HepG2 (cell line): ENCODE measurements around the gene PLK2. TPM values are rescaled to one million over a fixed set of nuclear protein-coding genes. Genes with fewer than 3 reads are reported as not detected.

Source experiments
- ATAC-seq: fragments of 200-7000 bp; cut with Tn5 transposase; 3 replicates; pipeline ENCODE4 v1.9.1; 2020; ENCODE audit warnings: mild to moderate bottlenecking, moderate library complexity
- BruUV-seq: library from RNA; stranded (reverse); fragments of 400-500 nt; replicated peaks from 2 replicates; lab custom pipeline; 2021; lab: Mats Ljungman, UMichigan
- CTCF ChIA-PET: fragments of 300-600 bp; formaldehyde crosslinking; extraction: SDS; loops from one replicate; lab custom pipeline; 2021; ENCODE audit warnings: low total read pairs, inconsistent platforms, low intra/inter-chr PET ratio; lab: Yijun Ruan, JAX
- POLR2A ChIA-PET: fragments of 350-600 bp; sonication (Branson Sonifier 250); formaldehyde crosslinking; loops from one replicate; lab custom pipeline; 2020; ENCODE audit warnings: antibody characterized with exemption, inconsistent platforms; lab: Yijun Ruan, JAX
- DNase-seq: peaks from one replicate; pipeline ENCODE4 v3.0.0-alpha.2; 2015; ENCODE audit warnings: low spot score
- FAIRE-seq: peaks from 3 replicates; lab custom pipeline; 2011; peaks lifted over from hg19 to GRCh38; lab: Jason Lieb, UNC
- H2AFZ ChIP-seq: one replicate; pipeline ENCODE4 v1.6.1; 2011; ENCODE audit warnings: low read length, inconsistent platforms
- H3K27ac ChIP-seq: fragments of 300-600 bp; 3 replicates; pipeline ENCODE4 v1.8.0; 2011; ENCODE audit warnings: mixed run types, mild to moderate bottlenecking, mixed read lengths, low read length, inconsistent platforms; ENCODE audit not compliant: insufficient read depth; ENCODE audit errors: extremely low read length
- H3K27me3 ChIP-seq, 2 experiments: fragments of 200-600 bp in 1 of 2; 2 replicates in 1 of 2; 3 replicates in 1 of 2; pipeline versions ENCODE4 v1.6.0 to v1.8.0; 2011; ENCODE audit warnings: low read length in 2 of 2, mild to moderate bottlenecking in 2 of 2, moderate library complexity in 2 of 2, inconsistent platforms in 1 of 2; ENCODE audit not compliant: insufficient read depth in 2 of 2, control insufficient read depth in 1 of 2
- H3K36me3 ChIP-seq, 2 experiments: fragments of 200-600 bp in 1 of 2; replicated peaks in 1 of 2; 2 replicates in 1 of 2; 3 replicates in 1 of 2; pipeline versions ENCODE4 v1.5.1 to v1.8.0; 2011; ENCODE audit warnings: low read length in 2 of 2, inconsistent platforms in 1 of 2; ENCODE audit not compliant: insufficient read depth in 2 of 2, control insufficient read depth in 1 of 2
- H3K4me1 ChIP-seq: 2 replicates; pipeline ENCODE4 v1.5.1; 2012; ENCODE audit warnings: low read length, inconsistent platforms; ENCODE audit not compliant: insufficient read depth
- H3K4me2 ChIP-seq: 2 replicates; pipeline ENCODE4 v1.6.0; 2011; ENCODE audit warnings: low read depth, low read length, inconsistent platforms
- H3K4me3 ChIP-seq, 3 experiments: fragments of 200-600 bp in 1 of 3; sonication (generic), shearing (Covaris generic) in 1 of 3; replicated peaks in 1 of 3; 2 replicates each; pipeline ENCODE4 v1.5.1; 2011 to 2016; ENCODE audit warnings: low read length in 3 of 3, inconsistent platforms in 2 of 3, low read depth in 2 of 3, mild to moderate bottlenecking in 2 of 3, control low read depth in 1 of 3, mixed read lengths in 1 of 3; ENCODE audit not compliant: insufficient read depth in 1 of 3
- H3K79me2 ChIP-seq: one replicate; pipeline ENCODE4 v1.6.1; 2011; ENCODE audit warnings: low read length, inconsistent platforms; ENCODE audit not compliant: insufficient read depth
- H3K9ac ChIP-seq: 2 replicates; pipeline ENCODE4 v1.6.0; 2011; ENCODE audit warnings: mild to moderate bottlenecking, low read depth, low read length, inconsistent platforms; ENCODE audit not compliant: insufficient read depth
- H3K9me3 ChIP-seq: 2 replicates; pipeline ENCODE4 v1.5.1; 2012; ENCODE audit warnings: mild to moderate bottlenecking, low read length
- H4K20me1 ChIP-seq: 2 replicates; pipeline ENCODE4 v1.6.0; 2011; ENCODE audit warnings: inconsistent platforms, mild to moderate bottlenecking, low read length, moderate library complexity; ENCODE audit not compliant: insufficient read depth
- ASH2L ChIP-seq: fragments of 300-600, 200-600 bp; sonication (generic); IDR thresholded peaks from 2 replicates; pipeline ENCODE4 v1.7.0; 2017; ENCODE audit warnings: low read depth, mild to moderate bottlenecking, moderate library complexity, mixed read lengths, low read length; ENCODE audit not compliant: insufficient read length
- ATF2 ChIP-seq: sonication (generic); formaldehyde crosslinking; IDR thresholded peaks from 2 replicates; pipeline ENCODE4 v1.4.0; 2020; ENCODE audit warnings: missing genetic modification reagents
- KAT8 ChIP-seq: IDR thresholded peaks from 2 replicates; pipeline ENCODE4 v1.6.1; 2016; ENCODE audit warnings: missing genetic modification reagents, missing compliant biosample characterization
- MIER3 ChIP-seq: IDR thresholded peaks from 2 replicates; pipeline ENCODE4 v1.6.1; 2016; ENCODE audit warnings: missing compliant biosample characterization, borderline replicate concordance
- MYC ChIP-seq: sonication (generic); formaldehyde crosslinking; IDR thresholded peaks from 2 replicates; pipeline ENCODE4 v1.9.0; 2021; ENCODE audit warnings: missing genetic modification reagents, borderline replicate concordance
- MYPOP ChIP-seq: sonication (generic); formaldehyde crosslinking; IDR thresholded peaks from 2 replicates; pipeline ENCODE4 v1.8.1; 2023; ENCODE audit warnings: mild to moderate bottlenecking, moderate library complexity, missing genetic modification reagents
- NFE2 ChIP-seq: sonication (generic); formaldehyde crosslinking; IDR thresholded peaks from 2 replicates; pipeline ENCODE4 v1.4.0; 2020; ENCODE audit warnings: missing genetic modification reagents
- PITX1 ChIP-seq: sonication (generic); formaldehyde crosslinking; IDR thresholded peaks from 2 replicates; pipeline ENCODE4 v1.5.1; 2020; ENCODE audit warnings: mild to moderate bottlenecking, missing genetic modification reagents
- RAD21 ChIP-seq: fragments of 450-650 bp; formaldehyde crosslinking; IDR thresholded peaks from 2 replicates; pipeline ENCODE4 v1.5.0; 2020; ENCODE audit warnings: mild to moderate bottlenecking
- RORA ChIP-seq: sonication (generic); formaldehyde crosslinking; IDR thresholded peaks from 2 replicates; pipeline ENCODE4 v1.5.0; 2020; ENCODE audit warnings: mild to moderate bottlenecking, missing genetic modification reagents, moderate library complexity
- SIN3A ChIP-seq: IDR thresholded peaks from 2 replicates; pipeline ENCODE4 v1.6.1; 2011; ENCODE audit warnings: low read depth, mild to moderate bottlenecking, control low read depth, low read length, borderline replicate concordance
- SMC3 ChIP-seq: IDR thresholded peaks from 2 replicates; pipeline ENCODE4 v1.6.1; 2011; ENCODE audit warnings: low read length, improper control_type of control experiment
- SMYD3 ChIP-seq: sonication (generic); formaldehyde crosslinking; IDR thresholded peaks from 2 replicates; pipeline ENCODE4 v1.8.1; 2023; ENCODE audit warnings: mild to moderate bottlenecking, missing genetic modification reagents
- SOX5 ChIP-seq: IDR thresholded peaks from 2 replicates; pipeline ENCODE4 v1.6.1; 2016; ENCODE audit warnings: borderline replicate concordance
- STAG1 ChIP-seq: sonication (generic); formaldehyde crosslinking; IDR thresholded peaks from 2 replicates; pipeline ENCODE4 v1.4.0; 2020; ENCODE audit warnings: missing genetic modification reagents
- TBL1XR1 ChIP-seq: fragments of 150-350 bp; IDR thresholded peaks from 2 replicates; pipeline ENCODE4 v1.6.1; 2014; ENCODE audit warnings: borderline replicate concordance, low read length; ENCODE audit not compliant: partially characterized antibody
- TBP ChIP-seq: sonication (generic); formaldehyde crosslinking; IDR thresholded peaks from 2 replicates; pipeline ENCODE4 v1.5.0; 2020; ENCODE audit warnings: missing genetic modification reagents
- ZNF660 ChIP-seq: sonication (generic); formaldehyde crosslinking; IDR thresholded peaks from 2 replicates; pipeline ENCODE4 v1.5.1; 2020; ENCODE audit warnings: mild to moderate bottlenecking, low read depth, missing genetic modification reagents, borderline replicate concordance
- ZNF674 ChIP-seq: sonication (generic); formaldehyde crosslinking; IDR thresholded peaks from 2 replicates; pipeline ENCODE4 v1.5.0; 2020; ENCODE audit warnings: low read depth, mild to moderate bottlenecking, missing genetic modification reagents
- ZNF83 ChIP-seq: sonication (generic); formaldehyde crosslinking; IDR thresholded peaks from 2 replicates; pipeline ENCODE4 v1.4.0; 2020; ENCODE audit warnings: missing genetic modification reagents, mild to moderate bottlenecking, borderline replicate concordance
- WGBS: methylation state at CpG from one replicate; pipeline ENCODE4 v1.1.6; 2017; ENCODE audit warnings: low lambda C conversion rate; 5-methylcytosine and 5-hydroxymethylcytosine counted together
- in situ Hi-C: cut with HindIII; loops from 2 replicates; pipeline ENCODE4 v1.10.0; 2017; ENCODE audit warnings: low pct_unique_long_range_greater_than_20kb; ENCODE audit not compliant: extremely low pct_ligation_motif_present
- intact Hi-C: fragments of 100-400 bp; cut with micrococcal nuclease; formaldehyde crosslinking; loops from one replicate; pipeline ENCODE4 v1.10.0; 2022; ENCODE audit not compliant: unreplicated experiment
- polyA plus RNA-seq, 8 experiments: library from polyadenylated mRNA; depleted of rRNA in 3 of 8; stranded (reverse) in 7 of 8; unstranded in 1 of 8; fragments of >200 nt; fragmentation: Illumina TruSeq in 4 of 8; extraction: Trizol in 4 of 8; gene quantifications; 2 replicates each; pipeline versions ENCODE4 v1.2.1 to v1.2.3, GENCODE V29; 2011 to 2016; ENCODE audit warnings: low read depth in 4 of 8, missing spikeins in 1 of 8, mixed read lengths in 1 of 8; ENCODE audit not compliant: insufficient read depth in 1 of 8
- total RNA-seq, 5 experiments: library from RNA; depleted of rRNA; stranded (reverse); fragments of >200 nt; fragmentation: Illumina TruSeq; extraction: Trizol; gene quantifications; 2 replicates each; pipeline ENCODE4 v1.2.3, GENCODE V29; 2016; ENCODE audit warnings: low read depth in 1 of 5
- TF ChIP-seq, protein P1 (sequence below): sonication (generic); formaldehyde crosslinking; IDR thresholded peaks from 2 replicates; pipeline ENCODE4 v1.5.0; 2020; ENCODE audit warnings: mild to moderate bottlenecking, missing genetic modification reagents, moderate library complexity

PLK2 gene
- total and polyA plus RNA-seq, 2 of the 13 experiments (the other 11 are each of a cell fraction or from before 2014, with no cell fraction given), result 9.6 to 29.6 TPM

DNA sequence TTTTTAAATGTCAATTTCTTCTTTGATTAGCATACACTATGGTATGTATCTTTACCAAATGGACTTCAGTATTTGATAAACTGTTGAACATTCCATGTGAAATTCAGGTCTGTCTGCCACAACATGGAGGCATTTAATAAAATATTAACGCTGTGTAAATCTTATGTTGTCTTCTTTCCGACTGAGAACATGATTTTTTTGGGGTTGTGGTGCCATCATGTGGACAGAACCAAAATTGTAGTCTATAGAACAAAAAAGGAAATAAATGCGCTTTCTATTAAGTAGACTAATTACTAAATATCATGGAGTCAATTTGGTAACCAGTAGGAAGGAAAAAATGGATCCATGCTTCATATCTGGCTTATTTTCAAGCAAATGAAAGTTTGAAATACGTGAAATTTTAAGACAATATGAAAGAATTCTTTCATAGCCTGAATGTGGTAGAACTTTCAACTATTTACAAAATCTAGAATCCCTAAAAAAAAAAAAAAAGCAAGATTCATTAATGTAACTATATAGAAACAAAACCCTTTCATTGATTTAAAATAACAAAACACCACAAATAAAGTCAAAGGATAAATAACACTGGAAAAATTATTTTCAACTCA lies 2.8 kb upstream of the PLK2 start:
- Histone ChIP-seq H3K79me2 (peaks cover 11% of the 10 kb centered on the region), H3K4me1 (peaks cover 33% of the 10 kb centered on the region), H3K9me3 (no peaks in the 10 kb centered on the region), H4K20me1 (no peaks in the 10 kb centered on the region), H3K4me3 (peak overlapping the region in 1 of 3 experiments; percentile 15; a peak in 1 of 6 replicates), H3K27ac (peak overlapping the region; percentile 73), H3K4me2 (peak overlapping the region; percentile 43), H3K27me3 (no peaks in the 10 kb centered on the region; a peak in 1 of 5 replicates), H3K36me3 (no peaks in the 10 kb centered on the region; a peak in 1 of 5 replicates), H2AFZ (peak overlapping the region; percentile 51), H3K9ac (0 out of 2 replicates have a peak overlapping the region, but pooled peaks have one; percentile 5)
- intact Hi-C loops, result loop anchor here (1.0 to 2.0 kb wide), 6 partner anchors 574 to 1164 kb away; no protein-coding TSS in a partner anchor
- WGBS, result 10% methylated on average over 4 of the region's 4 CpGs
- BruUV-seq, result TSS peak; percentile 71
- ChIA-PET CTCF (interaction anchor here (0.8 to 3.6 kb wide), 5 partner anchors 684 to 1164 kb away, joined by 3 to 38 read pairs (median 8); no protein-coding TSS in a partner anchor), POLR2A (interaction anchor here (5.0 kb wide), 1 partner anchor 813 kb away, joined by 22 read pairs; no protein-coding TSS in a partner anchor)
- peak; percentile 65 for DNase-seq
- no peak for ATAC-seq
- FAIRE-seq, result peak; percentile 83
- in situ Hi-C loops, result loop anchor here (5.0 to 25.0 kb wide), 4 partner anchors 680 to 1165 kb away; no protein-coding TSS in a partner anchor
- no peak for TF ChIP-seq ZNF83 (CRISPR knock-in tag)
- TF ChIP-seq NFE2 (CRISPR knock-in tag), result no peak
- no peak for TF ChIP-seq PITX1
- no peak for TF ChIP-seq SIN3A
- TF ChIP-seq RAD21, result 0 out of 2 replicates have a peak, but pooled peaks have one; percentile 38
- TF ChIP-seq MYPOP (CRISPR knock-in tag), result no peak
- TF ChIP-seq ATF2 (CRISPR knock-in tag), result 0 out of 2 replicates have a peak, but pooled peaks have one; percentile 8
- no peak for TF ChIP-seq RORA (CRISPR knock-in tag)
- no peak for TF ChIP-seq ZNF660 (CRISPR knock-in tag)
- peak; percentile 58 for TF ChIP-seq SMC3
- TF ChIP-seq KAT8 (CRISPR knock-in tag), result peak; percentile 36; the same call in 1 of the 2 replicates
- 0 out of 2 replicates have a peak, but pooled peaks have one; percentile 31 for TF ChIP-seq SMYD3 (CRISPR knock-in tag)
- no peak for TF ChIP-seq MYC (CRISPR knock-in tag)
- TF ChIP-seq, protein P1, sequence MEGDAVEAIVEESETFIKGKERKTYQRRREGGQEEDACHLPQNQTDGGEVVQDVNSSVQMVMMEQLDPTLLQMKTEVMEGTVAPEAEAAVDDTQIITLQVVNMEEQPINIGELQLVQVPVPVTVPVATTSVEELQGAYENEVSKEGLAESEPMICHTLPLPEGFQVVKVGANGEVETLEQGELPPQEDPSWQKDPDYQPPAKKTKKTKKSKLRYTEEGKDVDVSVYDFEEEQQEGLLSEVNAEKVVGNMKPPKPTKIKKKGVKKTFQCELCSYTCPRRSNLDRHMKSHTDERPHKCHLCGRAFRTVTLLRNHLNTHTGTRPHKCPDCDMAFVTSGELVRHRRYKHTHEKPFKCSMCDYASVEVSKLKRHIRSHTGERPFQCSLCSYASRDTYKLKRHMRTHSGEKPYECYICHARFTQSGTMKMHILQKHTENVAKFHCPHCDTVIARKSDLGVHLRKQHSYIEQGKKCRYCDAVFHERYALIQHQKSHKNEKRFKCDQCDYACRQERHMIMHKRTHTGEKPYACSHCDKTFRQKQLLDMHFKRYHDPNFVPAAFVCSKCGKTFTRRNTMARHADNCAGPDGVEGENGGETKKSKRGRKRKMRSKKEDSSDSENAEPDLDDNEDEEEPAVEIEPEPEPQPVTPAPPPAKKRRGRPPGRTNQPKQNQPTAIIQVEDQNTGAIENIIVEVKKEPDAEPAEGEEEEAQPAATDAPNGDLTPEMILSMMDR (CRISPR knock-in tag), result peak; percentile 69
- TF ChIP-seq SOX5 (CRISPR knock-in tag), result no peak; the same call in 1 of the 2 replicates
- peak; percentile 12 for TF ChIP-seq ASH2L
- TF ChIP-seq MIER3 (CRISPR knock-in tag), result no peak
- no peak for TF ChIP-seq TBL1XR1
- no peak for TF ChIP-seq TBP (CRISPR knock-in tag)
- no peak for TF ChIP-seq ZNF674 (CRISPR knock-in tag)
- peak; percentile 87 for TF ChIP-seq STAG1 (CRISPR knock-in tag)
